GM19455 (cell line): ENCODE data around the gene MTRF1L.

ENCODE experiments used
- ATAC-seq: cut with Tn5 transposase; IDR thresholded peaks from one replicate; pipeline ENCODE4 v1.9.1; 2021; ENCODE audit not compliant: unreplicated experiment

The MTRF1L gene

GRCh38 chr6:153002613-153003365 lies at the start of gene MTRF1L:
MTRF1L (minus strand) TSS chr6:153002709; CDS start chr6:153002685, 24 bp downstream.
- ATAC-seq, result peak; percentile 93

DNA sequence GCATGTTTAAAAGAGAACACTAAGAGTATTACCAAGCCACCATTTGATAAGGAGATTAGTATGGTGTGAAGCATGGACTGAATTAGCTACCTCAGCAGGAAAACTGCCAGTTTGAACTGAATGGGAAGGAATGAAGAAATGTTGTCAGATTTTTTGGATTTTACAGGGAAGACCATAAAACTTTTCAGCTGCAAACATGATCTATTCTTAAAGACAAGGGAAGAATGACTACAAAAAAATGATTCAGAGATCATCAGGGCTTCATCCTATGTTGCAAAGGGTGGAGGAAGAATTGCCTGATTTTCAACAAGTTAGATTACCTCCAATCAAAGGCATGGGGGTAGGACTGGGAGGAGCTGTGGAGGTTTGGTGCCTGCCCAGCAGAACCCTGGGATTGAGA lies 49.3 kb upstream of the MTRF1L start:
- no peak for ATAC-seq

- no peak for ATAC-seq
Observed at GRCh38 chr6:153048631-153049030, 46.1 kb upstream of the MTRF1L start.

- ATAC-seq, result no peak
Observed at GRCh38 chr6:153047386-153047785, 44.9 kb upstream of the MTRF1L start.

DNA sequence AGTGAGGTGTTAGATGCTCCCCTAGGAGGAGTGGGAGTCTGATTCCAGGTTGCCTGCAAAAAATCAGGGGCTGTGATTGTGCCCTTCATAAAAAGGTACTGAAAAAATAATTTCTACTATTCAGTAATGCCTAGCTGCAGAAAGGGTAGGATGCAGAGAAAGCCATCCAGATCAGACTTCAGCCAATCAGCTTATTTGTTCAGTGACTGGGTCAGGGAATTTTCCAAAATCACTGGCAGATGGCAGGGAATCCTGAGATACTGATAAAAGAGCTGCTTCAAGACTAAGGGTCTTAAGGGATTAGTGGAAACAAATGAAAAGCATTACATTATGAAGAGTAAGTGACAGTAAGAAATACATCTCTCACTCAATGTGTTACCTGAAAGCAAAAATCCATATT lies 42.8 kb upstream of the MTRF1L start:
- no peak for ATAC-seq

- no peak for ATAC-seq
Observed at GRCh38 chr6:153044295-153044694, 41.8 kb upstream of the MTRF1L start.

DNA sequence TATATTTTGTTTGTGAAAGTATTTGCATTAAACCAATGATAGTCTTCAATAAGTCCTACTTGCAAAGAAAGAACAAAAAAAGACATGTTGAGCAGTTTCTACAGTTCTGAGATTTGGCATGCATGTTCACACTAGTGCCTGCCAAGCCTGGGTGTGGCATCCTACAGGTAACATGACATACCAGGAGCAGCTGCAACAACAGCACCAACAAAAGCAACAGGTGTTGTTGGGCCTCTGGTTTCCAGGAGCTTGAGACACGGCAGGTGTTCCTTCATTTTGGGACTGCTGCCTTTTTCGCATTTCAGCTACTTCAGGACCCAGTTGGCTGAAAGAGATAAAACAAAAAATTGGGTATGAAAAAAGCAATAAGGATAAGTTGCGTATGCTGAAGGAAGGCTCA lies 41.2 kb upstream of the MTRF1L start:
- no peak for ATAC-seq

DNA sequence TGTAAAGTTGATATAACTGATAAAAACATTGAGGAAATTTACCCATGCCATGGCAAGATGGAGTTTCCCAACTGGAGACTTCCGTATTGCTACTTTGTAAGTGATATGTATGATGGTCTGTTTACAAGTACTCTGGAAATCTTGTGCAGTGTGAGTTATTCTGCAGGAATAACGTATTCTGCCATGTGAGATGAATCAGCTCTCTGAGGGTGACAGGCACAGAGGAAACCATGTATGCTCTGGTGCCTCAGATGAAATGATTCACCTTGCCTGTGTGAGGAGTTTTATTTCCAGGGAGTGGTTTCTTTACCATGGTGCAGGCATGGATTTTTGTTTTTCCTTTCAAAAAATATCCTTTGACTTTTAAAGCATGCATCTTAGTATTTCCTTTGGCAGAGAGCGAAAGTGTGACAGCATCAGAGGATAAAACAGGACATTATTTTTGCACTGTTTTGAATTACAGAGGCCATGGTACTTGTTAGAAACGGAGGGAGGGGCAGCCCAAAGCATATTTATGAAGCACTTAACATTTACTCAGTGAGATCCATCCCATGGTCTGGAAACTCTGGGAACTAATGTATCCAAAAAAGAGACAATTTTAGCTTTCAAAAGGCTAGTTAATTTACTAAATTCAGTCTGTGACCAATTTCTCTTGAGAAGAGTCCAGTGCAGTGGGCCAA lies 36.0 kb upstream of the MTRF1L start:
- no peak for ATAC-seq

DNA sequence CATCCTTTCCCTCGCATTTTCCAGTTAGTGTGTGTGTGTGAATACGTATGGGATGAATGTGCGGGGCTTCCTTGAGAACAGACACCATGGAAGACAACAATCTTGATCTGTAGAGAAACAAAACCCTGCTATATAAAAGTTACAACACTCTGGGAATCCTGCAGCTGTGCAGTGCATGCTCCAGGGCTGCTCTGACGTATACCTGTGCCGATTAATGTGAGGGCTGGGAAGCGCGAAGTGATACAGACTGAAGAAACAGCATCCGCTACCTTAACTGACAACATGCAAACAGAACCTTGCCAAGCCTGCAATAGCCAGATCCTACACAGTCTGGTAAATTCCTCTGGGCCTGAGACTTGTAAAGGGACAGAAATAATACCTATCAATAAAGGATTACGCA lies 31.6 kb upstream of the MTRF1L start:
- ATAC-seq, result no peak

DNA sequence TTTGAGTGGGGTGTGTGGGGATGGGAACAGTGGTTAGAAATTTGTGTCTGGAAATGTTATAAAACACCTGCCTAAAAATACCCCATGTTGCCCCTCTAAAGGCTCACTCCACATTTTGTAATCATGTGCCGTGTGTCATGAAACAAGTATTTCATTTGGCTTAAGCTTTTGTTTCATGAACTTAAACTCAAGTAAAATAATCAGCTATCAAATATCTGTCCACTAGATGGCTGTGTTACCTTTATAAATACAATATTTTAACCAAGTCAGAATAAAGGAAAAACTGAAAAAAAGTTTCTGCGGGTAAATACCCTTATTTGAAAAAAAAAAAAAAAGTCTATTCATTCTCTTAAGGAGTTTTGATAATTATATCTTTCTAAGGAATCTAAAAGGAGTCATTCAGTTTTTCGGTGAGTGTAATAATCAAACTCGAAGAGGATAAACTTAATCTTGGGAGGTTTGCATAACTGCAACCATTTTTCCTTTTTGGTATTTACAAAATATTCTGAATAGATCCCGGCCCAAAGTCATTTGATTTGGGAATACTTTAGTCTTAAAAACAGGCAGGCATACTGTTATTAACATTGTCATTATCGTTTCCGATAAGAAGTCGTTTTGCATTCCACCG lies 29.9 kb upstream of the MTRF1L start:
- no peak for ATAC-seq

DNA sequence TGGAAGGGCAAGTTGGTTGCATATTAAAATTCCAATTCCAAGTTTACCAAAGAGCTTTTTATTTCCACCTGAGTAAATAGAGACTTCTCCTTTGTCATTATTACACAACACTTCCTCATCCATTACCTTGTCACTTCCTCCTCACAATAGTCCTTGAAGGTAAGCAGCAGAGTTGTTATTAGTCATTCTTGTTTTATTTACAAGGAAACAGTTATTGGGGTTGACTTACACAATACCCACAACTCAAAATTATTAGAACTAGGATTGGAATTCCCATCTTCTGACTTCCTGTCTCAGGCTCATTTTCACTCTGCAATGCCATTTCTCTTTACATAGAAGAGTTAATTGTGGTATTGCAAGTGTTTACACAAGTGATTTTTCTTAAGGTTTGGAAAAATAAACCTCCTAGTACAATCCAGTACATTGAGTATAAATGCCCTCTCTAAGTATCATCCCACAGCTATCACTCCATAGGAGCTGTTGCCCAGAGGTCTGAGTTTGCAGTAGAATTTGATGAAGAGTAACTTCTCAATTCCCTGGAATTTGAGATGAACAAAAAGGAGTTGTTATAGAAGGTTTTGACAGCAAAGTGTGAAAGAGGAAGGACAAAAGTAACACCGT lies 28.9 kb upstream of the MTRF1L start:
- no peak for ATAC-seq

DNA sequence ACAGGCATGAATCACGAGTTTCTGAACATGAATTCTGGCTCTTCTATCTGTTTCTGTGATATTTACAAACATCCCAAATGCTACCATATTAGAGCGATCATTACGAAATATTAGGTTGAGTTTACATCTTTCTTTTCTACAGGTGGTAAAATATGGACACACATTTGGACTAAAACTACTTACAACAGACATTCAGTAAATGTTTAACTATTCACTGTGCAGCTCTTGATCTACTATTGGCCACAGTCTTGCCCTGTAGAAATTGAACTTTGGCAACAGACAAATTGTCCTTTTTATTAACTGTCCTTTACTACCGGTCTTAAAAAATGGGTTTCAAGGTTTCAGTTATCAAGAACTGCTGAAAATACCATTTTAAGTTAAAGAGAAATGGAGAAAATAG lies 26.5 kb upstream of the MTRF1L start:
- ATAC-seq, result no peak

DNA sequence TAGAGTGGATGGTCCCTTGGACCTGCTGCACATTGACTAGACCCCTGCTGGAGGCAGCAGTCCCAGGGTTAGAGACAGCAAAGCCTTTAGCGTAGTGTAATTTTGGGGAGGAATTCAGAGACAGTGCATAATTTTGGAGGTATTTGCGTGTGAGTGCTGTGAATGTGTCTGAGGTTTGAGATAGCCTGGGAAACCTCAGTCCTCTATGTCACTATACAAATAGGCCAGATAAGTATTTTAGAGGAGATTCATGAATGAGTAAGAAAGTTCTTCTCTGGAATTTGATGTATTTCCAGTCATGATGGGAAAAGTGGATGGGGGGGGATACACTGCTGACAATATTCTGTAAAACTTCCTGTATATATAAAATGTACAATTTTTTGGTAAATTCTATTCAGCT lies 25.8 kb upstream of the MTRF1L start:
- no peak for ATAC-seq

DNA sequence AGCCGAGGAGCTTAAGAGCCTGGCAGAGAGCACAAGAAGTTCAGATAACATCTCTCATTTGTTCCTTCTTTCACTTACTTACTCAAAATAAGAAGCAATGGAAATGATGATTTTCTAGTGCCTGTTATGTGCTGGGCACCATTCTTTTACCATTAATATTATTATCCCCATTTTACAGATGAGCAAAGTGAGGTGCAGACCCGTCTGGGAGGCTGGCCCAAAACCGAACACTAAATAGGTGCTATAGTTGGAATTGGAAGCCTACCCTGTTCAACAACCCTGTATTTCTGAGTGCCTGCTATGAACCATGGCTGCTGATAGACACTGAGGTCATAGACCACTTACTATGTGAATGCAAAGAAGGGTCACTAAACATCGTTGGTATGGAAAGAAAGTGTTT lies 25.0 kb upstream of the MTRF1L start:
- no peak for ATAC-seq

- ATAC-seq, result peak; percentile 8
Observed at GRCh38 chr6:153024709-153025017, 22.2 kb upstream of the MTRF1L start.

DNA sequence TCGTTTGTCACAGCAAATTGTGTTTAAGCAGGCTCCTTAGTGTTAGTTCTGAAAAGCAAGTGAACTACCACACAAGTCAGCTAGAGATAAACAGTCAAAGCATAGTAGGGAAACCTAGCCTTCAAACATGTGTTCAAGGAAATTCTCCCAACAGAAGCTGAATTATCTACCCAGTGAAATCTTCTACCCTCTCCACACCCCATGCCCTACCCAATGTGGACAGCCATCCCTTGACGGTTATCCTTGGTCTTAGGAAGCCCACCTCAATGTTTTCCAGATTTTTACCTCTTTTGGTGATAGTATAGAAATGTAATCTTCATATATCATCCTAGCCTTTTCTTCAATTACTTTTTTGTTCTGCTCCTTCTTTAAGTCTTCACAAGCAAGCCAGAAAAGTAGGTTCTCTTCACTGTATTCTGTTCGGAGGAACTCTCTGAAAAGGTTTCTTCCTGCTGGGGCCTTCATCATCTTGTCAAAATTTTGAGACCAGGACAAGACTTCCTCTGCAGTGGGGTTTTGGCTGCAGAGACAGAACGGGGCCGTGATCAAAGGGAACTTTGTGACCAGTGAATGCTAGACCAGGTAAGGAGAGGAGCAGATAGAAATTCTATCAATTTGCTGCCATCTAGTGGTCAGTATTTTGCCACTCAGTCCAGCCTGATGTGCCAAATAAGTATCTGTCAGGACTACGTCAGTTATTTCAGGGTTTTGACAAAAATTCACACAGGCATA lies 21.6 kb upstream of the MTRF1L start:
- peak; percentile 100 for ATAC-seq

- ATAC-seq, result no peak
Observed at GRCh38 chr6:153018355-153018754, 15.8 kb upstream of the MTRF1L start.

GRCh38 chr6:153016846-153017245 lies 14.3 kb upstream of the MTRF1L start:
- no peak for ATAC-seq

DNA sequence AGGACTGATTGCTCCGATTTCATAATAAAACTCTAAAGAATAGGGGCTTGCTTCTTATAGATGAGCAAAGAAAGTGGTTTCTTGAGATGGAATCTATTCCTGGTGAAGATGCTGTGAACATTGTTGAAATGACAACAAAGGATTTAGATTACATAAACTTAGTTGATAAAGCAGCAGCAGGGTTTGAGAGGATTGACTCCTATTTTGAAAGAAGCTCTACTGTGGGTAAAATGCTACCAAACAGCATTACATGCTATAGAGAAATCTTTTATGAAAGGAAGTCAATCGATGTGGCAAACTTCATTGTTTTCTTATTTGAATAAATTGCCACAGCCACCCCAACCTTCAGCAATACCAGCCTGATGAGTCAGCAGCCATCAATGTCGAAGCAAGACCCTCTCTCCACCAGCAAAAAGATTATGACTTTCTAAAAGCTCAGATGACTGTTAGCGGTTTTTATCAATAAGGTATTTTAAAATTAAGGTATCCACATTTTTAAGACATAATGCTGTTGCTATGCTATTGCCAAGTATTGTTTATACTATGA lies 12.7 kb upstream of the MTRF1L start:
- ATAC-seq, result no peak

- ATAC-seq, result no peak
Observed at GRCh38 chr6:153013438-153013837, 10.9 kb upstream of the MTRF1L start.

DNA sequence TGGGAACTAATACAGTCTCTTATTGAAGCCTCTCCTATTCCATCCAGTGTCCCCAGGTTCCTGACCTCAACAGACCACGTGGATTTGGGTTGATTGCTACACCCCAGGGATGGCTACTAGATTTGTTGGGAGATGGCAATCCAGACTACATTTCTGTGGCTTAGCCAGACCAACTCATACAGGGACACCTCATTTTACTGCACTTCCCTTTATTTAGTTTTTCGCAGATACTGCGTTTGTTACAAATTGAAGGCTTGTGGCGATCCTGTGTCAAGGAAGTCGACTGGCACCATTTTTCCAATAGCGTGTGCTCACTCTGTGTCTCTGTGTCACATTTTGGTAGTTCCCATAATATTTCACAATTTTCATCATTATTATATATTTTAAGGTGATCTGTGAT lies 10.3 kb upstream of the MTRF1L start:
- no peak for ATAC-seq
